ENCODE results near the gene USP53. TPM values are rescaled to one million over a fixed set of nuclear protein-coding genes. Genes with fewer than 3 reads are reported as not detected.
"Not testable (repeated sequence)": the region's sequence is repeated elsewhere in the genome, so short reads cannot be mapped to it uniquely, and the experiment has no call there.

Gene USP53
- total and polyA plus RNA-seq, 2 of the 13 experiments (the other 11 are each of a cell fraction or from before 2014, with no cell fraction given): 5.3 to 8.1 TPM

DNA sequence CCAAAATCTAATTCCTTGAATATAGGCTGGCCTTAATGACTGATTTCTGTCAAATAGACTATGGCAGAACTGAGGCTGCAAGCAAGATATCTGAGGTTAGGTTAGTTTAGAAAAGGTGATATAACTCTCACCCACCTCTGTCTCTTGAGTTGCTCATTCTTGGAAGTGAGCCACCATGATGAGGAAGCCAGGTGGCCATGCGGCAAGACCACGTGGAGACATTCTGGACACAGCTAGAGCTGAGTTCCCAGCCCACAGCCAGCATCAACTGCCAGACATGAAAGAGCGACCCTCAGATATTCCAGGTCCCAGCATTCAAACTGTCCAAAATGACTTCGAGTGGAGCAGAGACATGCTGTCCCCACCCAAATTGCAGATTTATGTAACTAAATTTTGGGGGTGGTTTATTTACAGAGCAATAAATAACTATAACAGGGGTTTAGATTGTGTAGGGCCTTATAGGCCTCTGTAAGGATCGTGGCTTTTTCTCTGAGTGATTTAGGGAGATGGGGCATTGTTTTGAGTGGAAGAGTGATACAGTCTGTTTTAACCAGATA lies 33.7 kb downstream of the USP53 start:
- ChIA-PET CTCF (ENCODE audit: low intra/inter-chr PET ratio, low total read pairs) (no interaction called here), POLR2A (no interaction called here)
- 99% methylated on average over 4 of the region's 5 CpGs for WGBS (ENCODE audit: low lambda C conversion rate)
- Histone ChIP-seq H3K79me2 (ENCODE audit: insufficient read depth, low read length) (no peaks in the 10 kb centered on the region), H3K27me3 (ENCODE audit: control insufficient read depth in 1 of 2, insufficient read depth in 2 of 2, low read length in 2 of 2) (no peaks in the 10 kb centered on the region), H3K4me1 (ENCODE audit: insufficient read depth, low read length) (no peaks in the 10 kb centered on the region), H3K27ac (ENCODE audit: extremely low read length, insufficient read depth, low read length) (no peak overlapping the region), H3K9ac (ENCODE audit: insufficient read depth, low read depth, low read length) (no peak overlapping the region), H3K36me3 (replicated peaks in 1 of 2; ENCODE audit: control insufficient read depth in 1 of 2, insufficient read depth in 2 of 2, low read length in 2 of 2) (peaks cover 0 to 22% of the 10 kb centered on the region in 2 experiments; a peak in 3 of 5 replicates), H4K20me1 (ENCODE audit: insufficient read depth, low read length) (no peaks in the 10 kb centered on the region), H3K4me2 (ENCODE audit: low read depth, low read length) (no peak overlapping the region), H3K9me3 (ENCODE audit: low read length) (no peaks in the 10 kb centered on the region), H3K4me3 (replicated peaks in 1 of 3; ENCODE audit: insufficient read depth in 1 of 3, low read depth in 2 of 3, low read length in 3 of 3) (no peak overlapping the region), H2AFZ (ENCODE audit: low read length) (no peak overlapping the region)
- intact Hi-C loops (cut with micrococcal nuclease; ENCODE audit: unreplicated experiment) (no loop called here), in situ Hi-C loops (cut with HindIII; ENCODE audit: extremely low pct_ligation_motif_present, low pct_unique_long_range_greater_than_20kb) (no loop called here)
- TF ChIP-seq PRDM10 (CRISPR knock-in tag; IDR thresholded peaks at IDR 0.05; ENCODE audit: low read depth): no peak
- TF ChIP-seq IKZF4 (CRISPR knock-in tag; IDR thresholded peaks at IDR 0.05; ENCODE audit: borderline replicate concordance, low read depth, not compliant biosample characterization): no peak
- TF ChIP-seq ATF1 (CRISPR knock-in tag; IDR thresholded peaks at IDR 0.05): no peak
- TF ChIP-seq ZNF746 (CRISPR knock-in tag; IDR thresholded peaks at IDR 0.05): no peak
- no peak for TF ChIP-seq DR1 (CRISPR knock-in tag; IDR thresholded peaks at IDR 0.05)
- TF ChIP-seq, protein P1, sequence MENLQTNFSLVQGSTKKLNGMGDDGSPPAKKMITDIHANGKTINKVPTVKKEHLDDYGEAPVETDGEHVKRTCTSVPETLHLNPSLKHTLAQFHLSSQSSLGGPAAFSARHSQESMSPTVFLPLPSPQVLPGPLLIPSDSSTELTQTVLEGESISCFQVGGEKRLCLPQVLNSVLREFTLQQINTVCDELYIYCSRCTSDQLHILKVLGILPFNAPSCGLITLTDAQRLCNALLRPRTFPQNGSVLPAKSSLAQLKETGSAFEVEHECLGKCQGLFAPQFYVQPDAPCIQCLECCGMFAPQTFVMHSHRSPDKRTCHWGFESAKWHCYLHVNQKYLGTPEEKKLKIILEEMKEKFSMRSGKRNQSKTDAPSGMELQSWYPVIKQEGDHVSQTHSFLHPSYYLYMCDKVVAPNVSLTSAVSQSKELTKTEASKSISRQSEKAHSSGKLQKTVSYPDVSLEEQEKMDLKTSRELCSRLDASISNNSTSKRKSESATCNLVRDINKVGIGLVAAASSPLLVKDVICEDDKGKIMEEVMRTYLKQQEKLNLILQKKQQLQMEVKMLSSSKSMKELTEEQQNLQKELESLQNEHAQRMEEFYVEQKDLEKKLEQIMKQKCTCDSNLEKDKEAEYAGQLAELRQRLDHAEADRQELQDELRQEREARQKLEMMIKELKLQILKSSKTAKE (CRISPR knock-in tag; IDR thresholded peaks at IDR 0.05; ENCODE audit: borderline replicate concordance): no peak
- TF ChIP-seq RORA (CRISPR knock-in tag; IDR thresholded peaks at IDR 0.05): no peak
- TF ChIP-seq ZNF44 (CRISPR knock-in tag; IDR thresholded peaks at IDR 0.05): no peak
- no peak for TF ChIP-seq ZNF780A (CRISPR knock-in tag; IDR thresholded peaks at IDR 0.05)
- no peak for DNase-seq (ENCODE audit: low spot score)
- no peak for ATAC-seq
- FAIRE-seq: no peak
- BruUV-seq (replicated peaks): no TSS peak

- POLR2A ChIA-PET, FAIRE-seq: not testable (repeated sequence)
Measured at GRCh38 chr4:119251037-119251436, 38.5 kb downstream of the USP53 start.

More at GRCh38 chr4:119251037-119251436, 38.5 kb downstream of the USP53 start:
- H4K20me1 ChIP-seq (ENCODE audit: insufficient read depth, low read length); H3K9ac ChIP-seq (ENCODE audit: insufficient read depth, low read depth, low read length); H3K4me1 ChIP-seq (ENCODE audit: insufficient read depth, low read length); H3K27ac ChIP-seq (ENCODE audit: extremely low read length, insufficient read depth, low read length); H3K27me3 ChIP-seq (ENCODE audit: control insufficient read depth in 1 of 2, insufficient read depth in 2 of 2, low read length in 2 of 2); CTCF ChIA-PET (ENCODE audit: low intra/inter-chr PET ratio, low total read pairs); DNase-seq (ENCODE audit: low spot score); in situ Hi-C loops (cut with HindIII; ENCODE audit: extremely low pct_ligation_motif_present, low pct_unique_long_range_greater_than_20kb); H3K9me3 ChIP-seq (ENCODE audit: low read length); H3K4me2 ChIP-seq (ENCODE audit: low read depth, low read length); H3K79me2 ChIP-seq (ENCODE audit: insufficient read depth, low read length); BruUV-seq (replicated peaks); ATAC-seq; H3K4me3 ChIP-seq (replicated peaks in 1 of 3; ENCODE audit: insufficient read depth in 1 of 3, low read depth in 2 of 3, low read length in 3 of 3); H2AFZ ChIP-seq (ENCODE audit: low read length): not testable (repeated sequence)
- intact Hi-C loops (cut with micrococcal nuclease; ENCODE audit: unreplicated experiment): loop anchor here (5.0 kb wide), 1 partner anchor 39 kb away; the partner anchor contains the start of gene USP53
- peaks cover 2 to 24% of the 10 kb centered on the region in 2 experiments; a peak in 3 of 5 replicates for H3K36me3 ChIP-seq (replicated peaks in 1 of 2; ENCODE audit: control insufficient read depth in 1 of 2, insufficient read depth in 2 of 2, low read length in 2 of 2)
- WGBS (ENCODE audit: low lambda C conversion rate): 100% methylated on average over 2 of the region's 2 CpGs
